GM21515 (cell line): ENCODE data around the gene TLL1.

Experiments
- ATAC-seq: cut with Tn5 transposase; IDR thresholded peaks from one replicate; pipeline ENCODE4 v1.9.1; 2021; ENCODE audit not compliant: unreplicated experiment

TLL1 gene

DNA sequence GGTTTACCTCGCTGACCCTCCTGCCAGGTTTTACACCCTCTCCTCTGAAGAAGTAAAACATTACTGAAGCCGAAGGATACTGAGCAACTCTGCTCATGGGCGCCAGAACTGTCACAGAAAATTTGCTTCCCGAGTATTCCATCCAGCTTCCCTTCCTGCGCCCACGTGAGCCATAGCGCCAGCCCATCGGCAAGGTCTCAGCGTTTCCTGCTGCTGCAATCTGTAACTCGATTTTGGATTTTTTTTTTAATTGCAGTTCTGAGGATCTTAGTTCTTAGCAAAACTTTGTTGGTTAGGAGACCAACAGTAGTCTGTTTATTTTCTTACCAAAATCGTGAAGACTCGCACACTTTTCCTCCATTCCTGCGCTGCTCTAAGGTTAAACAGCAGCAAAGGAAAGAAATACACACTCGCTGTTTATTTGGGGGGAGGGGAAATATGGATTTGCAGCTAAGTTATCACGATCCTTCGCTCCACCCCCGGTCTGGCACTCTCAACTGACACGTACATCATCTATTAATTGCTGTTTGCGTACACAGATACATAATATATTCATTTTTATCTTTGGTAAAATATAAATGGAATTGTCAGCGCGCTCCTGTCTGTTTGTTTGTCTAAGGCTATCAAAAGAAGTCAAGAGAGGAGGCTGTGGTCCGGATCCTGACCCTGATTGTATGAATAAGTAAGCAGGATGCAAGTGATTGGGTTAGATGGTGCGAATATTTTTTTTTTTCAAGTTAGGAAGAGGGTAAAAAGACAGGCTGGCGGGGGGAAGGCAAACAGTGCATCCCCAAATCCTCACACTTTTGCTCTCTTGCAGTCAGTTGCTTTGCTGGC, at the start of gene TLL1:
Gene TLL1 (plus strand): TSS at position 777 of the 837 bp plus-strand sequence. CDS start 668 bp downstream, outside the sequence.
- ATAC-seq = no peak

DNA sequence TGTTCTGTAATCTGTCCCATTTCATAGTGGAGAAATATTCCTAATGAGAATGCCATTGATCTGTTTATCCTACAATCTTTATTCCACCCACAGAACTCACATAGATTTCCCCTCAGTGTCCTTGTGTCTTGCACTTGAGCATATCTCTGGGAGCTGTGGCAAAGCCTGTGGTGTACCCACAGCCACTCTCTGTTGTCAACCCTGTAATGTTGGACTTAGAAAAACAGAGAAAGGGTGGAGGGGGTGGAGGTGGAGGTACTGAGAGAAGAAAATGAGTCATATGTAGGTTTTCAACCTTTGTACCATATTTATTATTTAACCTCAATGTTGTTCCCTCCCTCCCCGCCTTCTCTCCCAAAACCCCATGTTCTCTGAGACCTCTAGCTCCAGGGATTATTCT, 46.9 kb upstream of the TLL1 start:
- no peak for ATAC-seq

DNA sequence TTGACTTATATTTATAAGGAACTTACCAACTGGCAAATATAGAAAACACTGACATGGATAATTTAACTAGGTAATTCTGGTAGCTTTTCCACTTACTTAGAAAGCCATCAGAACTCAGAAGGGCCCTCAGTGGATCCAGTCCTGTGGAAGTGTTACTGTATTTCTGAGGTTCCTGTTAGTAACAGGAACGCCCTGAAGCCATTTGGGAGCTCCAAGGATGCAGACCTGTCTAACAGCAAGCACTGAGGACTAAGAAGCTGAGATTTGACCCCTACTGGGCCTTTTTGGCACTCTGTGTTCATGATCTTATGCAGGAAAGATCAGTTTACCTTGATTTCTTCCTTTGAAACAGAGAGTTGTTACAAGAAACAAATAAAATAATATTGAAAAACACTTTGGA, 46.0 kb upstream of the TLL1 start:
- no peak for ATAC-seq

DNA sequence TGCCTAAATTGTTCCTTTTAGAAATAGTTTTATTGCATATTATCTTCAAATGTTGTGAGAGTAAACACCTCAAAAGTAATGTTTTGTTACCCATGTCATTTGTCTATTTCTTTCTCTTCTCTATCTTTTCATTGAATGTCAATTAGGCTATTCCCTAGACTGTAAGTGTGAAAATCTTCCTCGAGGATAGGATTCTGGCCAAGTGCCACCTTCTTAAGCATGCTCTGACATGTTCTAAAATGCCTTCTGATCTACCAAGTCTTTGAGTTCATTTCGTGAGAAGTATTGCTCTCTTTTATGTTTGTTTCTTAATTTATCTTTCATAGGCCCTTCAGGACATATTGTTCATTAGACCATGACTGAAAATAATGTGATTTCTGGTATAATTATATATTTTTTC, 44.1 kb upstream of the TLL1 start:
- ATAC-seq = no peak

DNA sequence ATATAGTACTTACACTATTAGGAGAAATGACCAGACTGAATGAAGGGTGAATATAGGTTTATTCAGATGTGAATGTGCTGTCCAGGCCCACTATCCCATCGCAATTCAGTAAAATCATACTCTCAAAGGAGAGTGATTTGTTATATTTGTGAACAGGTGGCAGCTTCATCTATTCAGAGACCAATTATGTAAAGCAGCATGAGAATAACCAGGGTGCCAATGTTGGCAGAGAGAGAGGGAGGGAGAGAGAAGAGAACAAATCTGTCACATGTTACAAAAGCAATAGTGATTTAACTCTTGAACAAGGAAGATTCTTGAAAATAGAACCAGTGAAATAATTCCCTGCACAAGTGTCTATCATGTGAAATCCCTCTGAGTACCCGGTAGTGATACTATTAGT, 38.9 kb upstream of the TLL1 start:
- ATAC-seq = no peak

DNA sequence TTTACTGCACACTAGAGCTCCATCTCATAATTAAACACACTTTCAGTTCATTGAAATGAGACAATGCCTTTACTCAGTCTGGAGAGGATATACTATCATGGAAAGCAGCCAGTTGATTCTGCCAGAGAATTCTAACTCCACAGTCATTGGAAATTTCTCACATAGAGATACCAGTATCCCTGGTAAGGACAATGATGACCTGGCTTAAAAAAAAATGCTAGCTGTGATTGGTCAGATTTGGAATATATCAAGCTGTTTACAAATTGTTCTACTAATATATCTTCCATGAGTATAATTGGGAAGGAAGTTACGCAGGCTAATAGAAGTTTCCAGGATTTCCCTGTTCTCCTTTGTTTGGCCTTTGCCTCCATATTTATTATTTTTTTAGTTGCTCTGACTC, 34.5 kb upstream of the TLL1 start:
- ATAC-seq = no peak

DNA sequence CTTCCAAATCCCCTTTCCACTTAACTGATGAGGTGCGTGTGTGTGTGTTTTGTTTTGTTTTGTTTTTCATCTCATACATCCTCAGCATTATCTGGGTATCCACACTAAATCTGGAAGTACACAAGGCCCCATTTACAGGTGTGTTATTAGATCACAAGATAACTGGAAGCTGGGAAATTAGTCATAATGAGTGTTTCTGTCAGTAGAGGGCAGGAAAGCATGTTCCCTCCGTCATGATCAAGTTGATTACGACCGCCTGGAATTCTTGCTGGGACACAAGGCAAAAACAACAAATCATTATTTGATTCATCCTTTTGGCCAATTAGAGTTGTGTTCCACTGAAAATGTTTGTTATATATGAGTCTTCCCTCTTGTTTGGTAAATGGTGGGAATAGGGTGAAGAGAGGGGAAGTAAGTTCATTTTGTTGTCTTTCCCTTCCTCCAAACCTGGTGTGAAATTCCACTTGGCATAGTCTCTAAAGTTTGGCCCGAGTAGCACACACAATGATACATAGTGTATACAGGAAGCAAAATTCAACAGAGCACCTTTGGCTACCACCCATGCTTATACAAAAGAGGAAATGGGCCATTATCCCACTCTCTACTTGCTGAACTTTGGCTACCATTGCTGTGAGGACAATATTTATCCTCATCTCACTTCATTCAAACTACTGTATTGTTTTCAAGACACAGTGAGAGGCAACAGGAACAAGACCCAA, 33.3 kb upstream of the TLL1 start:
- no peak for ATAC-seq

DNA sequence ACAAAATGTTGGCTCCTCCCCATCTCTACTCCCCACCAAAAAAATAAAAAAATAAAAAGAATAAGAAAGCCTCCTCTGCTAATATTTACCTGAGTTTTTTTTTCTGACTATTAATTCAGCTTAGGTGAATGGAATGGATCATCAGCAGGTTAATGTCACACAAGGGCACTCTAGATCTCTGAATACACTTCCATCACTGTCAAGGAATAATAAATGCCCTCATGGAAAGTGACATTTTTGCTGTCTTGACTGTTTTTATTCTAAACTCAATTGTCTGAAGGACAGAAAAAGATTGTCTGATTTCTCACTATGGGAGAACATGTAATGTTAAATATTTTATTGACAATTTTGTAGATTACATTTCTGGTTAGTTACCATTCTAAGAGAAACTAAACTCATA, 30.4 kb upstream of the TLL1 start:
- no peak for ATAC-seq

DNA sequence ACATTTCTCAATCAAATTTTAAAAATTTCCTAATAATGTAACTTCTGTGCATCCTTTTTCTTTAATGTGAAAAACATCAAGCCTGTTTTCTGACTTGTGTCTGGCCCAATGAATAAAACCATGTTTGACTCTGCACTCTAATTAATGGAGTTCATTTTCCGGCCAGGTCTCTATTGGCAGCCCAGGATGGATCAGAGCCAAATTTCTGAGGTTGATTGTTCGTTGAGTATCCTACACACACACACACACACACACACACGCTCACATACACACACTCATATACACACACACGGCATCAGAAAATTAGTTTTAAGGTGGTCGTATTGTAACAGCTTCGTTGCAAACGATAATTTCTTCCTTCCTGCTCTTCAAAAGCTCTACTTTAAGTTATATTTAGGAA, 28.9 kb upstream of the TLL1 start:
- no peak for ATAC-seq

DNA sequence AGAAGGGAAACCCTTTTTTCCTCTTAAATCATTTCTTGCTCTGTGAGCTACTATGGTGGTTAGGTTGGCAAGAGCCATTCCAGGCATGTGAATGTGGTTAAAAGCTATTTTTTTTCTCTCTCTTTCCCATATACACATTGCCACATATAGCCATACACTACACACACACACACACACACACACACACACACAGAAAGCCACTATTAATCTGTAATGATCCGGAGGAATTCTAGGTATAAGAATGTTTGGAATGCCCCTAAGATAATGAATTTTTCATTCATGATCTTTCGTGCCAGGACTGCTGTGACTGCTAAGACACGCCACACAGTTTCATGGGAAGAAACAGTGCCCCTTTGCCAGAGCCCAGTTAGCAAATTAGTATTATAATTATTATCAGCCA, 21.8 kb upstream of the TLL1 start:
- no peak for ATAC-seq

DNA sequence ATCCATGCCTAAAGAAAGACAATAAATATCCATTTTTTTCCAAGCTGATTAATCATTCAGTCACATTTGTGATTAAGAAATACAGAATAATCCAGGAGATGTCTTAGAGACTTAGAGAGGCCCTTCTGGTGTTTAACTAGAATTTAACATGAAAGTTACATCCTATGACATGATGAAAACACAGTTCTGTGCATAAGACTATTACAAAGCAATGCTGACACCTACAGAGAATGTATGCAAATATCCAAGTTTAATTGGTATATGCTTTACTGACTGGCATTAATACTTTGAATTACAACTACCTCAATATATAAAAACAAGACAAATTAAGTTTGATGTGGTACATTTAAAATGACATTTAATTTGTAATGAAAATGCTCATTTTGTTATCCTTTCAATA, 17.8 kb upstream of the TLL1 start:
- no peak for ATAC-seq

DNA sequence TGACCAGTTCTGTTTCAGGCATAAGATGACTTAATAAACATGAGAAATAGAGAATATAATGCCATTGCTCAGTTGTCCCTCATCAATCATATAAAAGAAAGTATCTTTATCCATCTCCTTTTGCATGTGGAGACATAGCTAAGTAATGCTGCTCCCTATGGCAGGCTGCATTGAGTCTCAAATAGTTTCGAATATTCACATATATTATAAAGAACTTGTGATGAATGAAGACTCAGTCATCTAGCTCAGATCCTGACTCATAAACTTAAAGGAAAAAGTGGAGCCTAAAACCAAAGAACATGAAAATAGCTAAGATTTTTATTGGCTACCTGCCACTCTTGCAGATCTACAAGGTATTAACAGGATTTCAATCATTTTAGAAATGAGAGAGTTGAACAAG, 11.7 kb upstream of the TLL1 start:
- no peak for ATAC-seq

DNA sequence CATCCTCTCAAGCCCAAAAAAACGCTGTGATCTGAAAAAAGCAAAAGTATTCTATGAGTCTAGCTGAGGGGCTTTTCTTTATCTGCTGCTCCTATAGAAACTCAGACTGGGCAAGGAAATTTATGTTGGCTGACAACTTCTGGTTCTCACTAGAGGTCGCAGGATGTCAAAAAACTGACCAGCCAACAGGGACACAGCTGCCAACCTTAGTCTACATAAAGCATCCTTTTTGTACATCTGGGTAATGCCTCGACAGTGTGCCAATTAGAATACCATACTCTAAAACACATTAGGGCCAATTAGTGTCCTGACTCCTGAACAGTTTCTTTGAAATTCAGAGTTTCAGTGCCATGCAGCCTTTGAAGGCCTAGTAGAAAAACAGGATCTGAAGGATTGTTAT, 8.8 kb upstream of the TLL1 start:
- no peak for ATAC-seq

DNA sequence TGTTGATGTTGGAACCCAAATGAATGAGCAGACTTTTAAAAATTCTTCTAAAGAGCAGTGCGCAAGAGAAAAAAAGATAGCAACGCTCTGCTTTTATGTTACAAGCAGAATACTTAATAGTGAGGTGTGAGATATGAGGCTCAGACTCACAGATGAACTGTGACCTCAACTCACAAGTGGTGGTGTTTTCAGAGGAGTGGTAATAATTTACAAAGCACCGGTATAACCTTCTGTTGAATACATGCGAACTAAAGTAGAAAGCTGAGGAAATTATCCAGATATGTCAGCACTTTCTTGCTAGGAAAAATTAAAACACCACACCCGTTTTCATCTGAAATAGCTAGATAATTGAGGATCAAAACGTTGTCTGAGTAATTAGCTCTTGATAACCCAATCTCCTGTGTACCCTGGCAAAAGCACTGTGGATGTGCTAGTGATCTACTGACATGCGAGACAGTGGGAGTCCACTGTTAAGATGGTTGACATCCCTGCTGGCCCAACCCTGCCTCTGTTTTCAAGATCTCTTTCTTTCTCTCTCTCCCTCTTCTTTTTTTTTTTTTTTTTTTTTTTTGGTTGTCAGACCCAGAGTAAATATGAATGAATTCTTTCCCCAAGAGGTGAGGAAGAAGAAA, 6.9 kb upstream of the TLL1 start:
- ATAC-seq = no peak

DNA sequence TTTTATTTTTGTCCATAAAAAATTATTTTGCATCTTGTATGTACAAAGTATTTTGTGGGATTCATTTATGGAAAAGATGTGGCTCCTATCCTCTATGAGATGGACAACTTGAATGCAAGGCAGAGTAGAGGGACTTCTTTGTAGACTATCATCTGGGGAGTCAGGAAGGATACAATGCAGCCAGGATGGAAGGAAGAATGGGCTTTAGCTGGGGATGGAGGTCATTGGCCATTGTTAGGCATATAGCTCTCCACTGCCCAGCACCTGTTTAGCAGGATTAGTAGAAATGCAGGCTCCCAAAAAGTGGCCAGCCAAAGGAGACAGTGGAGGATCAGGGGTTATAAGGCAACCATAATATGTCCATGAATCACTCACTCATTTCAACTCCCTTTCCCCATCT, 5.1 kb upstream of the TLL1 start:
- ATAC-seq = no peak

DNA sequence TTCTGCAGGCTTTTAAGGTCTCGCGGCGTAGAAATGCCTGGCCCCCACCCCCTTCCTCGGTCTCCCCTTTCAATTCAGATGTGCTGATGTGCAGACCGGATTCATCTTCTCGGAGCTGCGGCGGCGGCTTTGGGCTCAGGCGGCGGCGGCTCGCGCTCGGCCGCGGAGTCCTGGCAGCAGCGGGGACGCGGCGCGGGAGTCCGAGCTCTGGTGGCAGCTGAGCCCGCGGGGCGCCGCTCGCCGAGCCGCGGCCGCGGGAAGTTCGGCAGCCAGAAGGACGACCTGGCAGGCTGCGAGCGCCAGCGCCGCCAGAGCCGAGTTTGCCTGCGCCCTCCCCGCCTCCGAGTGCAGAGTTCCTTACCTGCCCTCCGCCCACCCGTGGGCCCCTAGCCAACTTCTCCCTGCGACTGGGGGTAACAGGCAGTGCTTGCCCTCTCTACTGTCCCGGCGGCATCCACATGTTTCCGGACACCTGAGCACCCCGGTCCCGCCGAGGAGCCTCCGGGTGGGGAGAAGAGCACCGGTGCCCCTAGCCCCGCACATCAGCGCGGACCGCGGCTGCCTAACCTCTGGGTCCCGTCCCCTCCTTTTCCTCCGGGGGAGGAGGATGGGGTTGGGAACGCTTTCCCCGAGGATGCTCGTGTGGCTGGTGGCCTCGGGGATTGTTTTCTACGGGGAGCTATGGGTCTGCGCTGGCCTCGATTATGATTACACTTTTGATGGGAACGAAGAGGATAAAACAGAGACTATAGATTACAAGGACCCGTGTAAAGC, 448 bp downstream of the TLL1 start:
- ATAC-seq = no peak

DNA sequence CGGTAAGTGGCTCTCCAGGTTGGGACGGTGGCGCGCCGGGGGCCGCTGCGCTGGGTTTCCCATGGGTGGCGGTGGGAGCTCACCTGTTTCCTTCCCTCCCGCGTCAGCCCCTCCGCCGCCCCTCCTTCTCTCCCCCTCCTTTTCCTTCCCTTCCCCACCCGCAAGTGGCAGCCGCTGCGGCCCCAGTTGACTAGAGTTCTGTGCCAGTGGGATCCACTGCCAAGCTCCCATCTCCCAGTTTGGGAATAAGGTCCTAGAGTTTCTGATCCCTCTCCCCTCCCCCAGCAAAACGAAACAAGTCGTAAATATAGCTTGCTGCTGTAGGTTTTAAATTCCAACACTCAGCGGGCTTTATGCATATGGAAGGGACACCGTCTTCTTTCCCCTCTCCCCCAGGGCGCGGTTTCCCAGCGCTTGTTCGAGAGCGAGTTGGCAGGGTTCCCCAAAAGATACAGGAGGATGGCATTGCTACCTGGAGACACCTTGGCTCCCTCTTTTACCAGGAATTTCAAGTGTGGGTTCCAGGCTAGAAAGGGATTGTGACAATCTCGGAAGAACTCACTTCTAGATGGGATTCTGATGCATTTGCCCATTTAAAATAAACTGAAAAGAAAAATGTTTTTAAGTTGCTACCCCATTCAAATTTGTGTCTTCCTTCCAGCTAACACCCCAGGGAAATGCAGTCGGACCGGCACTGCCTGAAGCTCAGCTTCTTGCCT, 1.2 kb downstream of the TLL1 start:
- no peak for ATAC-seq

DNA sequence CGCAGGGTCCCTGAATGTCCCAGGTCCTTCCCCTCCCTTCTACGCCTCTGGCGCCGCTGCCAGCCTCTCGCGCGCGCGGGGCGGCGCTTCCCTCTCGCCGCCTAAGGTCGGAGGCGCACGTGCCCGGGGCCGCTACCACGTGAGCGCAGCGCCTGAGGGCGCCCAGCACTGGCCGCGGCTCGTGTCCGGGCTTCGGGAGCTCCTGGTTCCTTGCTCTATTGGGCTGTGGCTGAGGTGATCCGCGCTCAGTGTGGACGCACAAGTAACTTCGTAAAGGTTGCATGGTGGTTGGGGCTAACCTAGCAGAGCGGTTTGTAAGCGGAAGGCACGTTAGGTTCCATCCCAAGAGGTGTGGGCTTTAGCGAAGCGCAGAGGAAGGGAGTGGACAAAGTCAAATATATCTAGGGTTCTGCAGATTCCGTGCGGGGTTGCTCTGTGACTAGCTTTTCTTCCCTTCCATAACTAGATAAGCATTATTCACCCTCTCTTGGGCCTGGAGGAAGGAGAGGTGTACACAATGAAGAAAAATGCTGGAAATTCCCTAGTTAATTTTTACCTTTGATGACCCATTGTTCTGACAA, 1.8 kb downstream of the TLL1 start:
- ATAC-seq = no peak

DNA sequence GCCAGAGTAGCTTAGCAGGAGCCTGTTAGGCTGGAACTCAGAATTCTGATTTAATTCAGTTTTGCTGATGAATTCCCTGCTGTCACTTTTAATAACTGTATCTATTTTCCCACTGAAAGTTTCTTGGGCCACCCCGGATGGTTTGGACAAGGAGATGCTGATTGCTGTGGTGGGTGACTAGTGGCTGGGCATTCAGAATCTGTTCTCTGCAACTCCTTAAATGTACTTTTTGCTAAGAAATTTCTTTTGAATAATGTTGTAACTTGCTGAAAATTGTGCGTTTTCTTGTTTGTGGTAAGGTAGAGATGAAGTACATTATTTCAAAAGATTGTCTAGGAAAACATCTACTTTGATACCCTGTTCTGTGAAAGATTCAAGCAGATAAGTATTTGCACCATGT, 2.4 kb downstream of the TLL1 start:
- no peak for ATAC-seq

DNA sequence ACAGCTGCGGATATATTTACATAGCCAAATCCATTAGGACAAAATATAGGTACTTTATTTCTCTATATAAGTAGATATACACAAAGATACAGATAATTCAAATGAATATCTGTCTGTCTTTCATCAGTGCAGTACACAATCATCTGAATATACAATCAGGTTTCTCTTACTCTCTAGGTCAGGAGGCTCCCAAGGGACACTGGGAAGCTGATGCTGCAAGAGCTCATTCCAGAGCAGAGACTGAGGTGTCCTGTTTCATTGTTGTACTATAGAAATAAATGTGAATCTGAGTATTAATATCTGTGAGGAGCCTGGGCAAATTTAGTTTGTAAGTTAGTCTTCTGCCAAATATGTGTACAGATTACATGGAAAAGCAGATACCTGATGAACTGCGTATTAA, 4.2 kb downstream of the TLL1 start:
- ATAC-seq = no peak
